CD4-positive, alpha-beta T cell (primary cell): Measurements from ENCODE around the gene ST6GAL1. TPM values are rescaled to one million over a fixed set of nuclear protein-coding genes. Genes with fewer than 3 reads are reported as not detected.
"Not testable (repeated sequence)": the region's sequence is repeated elsewhere in the genome, so short reads cannot be mapped to it uniquely, and the experiment has no call there.

Experiments used
- ATAC-seq: fragments of 200-7000 bp; cut with Tn5 transposase; one replicate; pipeline ENCODE4 v1.10.0; 2022; ENCODE audit warnings: mild to moderate bottlenecking; ENCODE audit not compliant: poor library complexity
- CTCF ChIA-PET: fragments of 350-600 bp; sonication (Branson Sonifier 250); formaldehyde crosslinking; loops from one replicate; lab custom pipeline; 2021; ENCODE audit warnings: antibody characterized with exemption, inconsistent platforms; lab: Charles Lee
- POLR2A ChIA-PET: fragments of 350-600 bp; sonication (Branson Sonifier 250); formaldehyde crosslinking; loops from one replicate; lab custom pipeline; 2021; ENCODE audit warnings: antibody characterized with exemption, inconsistent platforms; lab: Charles Lee
- DNase-seq, 14 experiments: peaks; one replicate each; pipeline ENCODE4 v3.0.0-alpha.2; 2013 to 2020; ENCODE audit warnings: mixed read lengths in 2 of 14
- H3K27ac ChIP-seq, 2 donors: one replicate each; pipeline versions ENCODE4 v1.5.1 to v1.7.0; 2013; ENCODE audit warnings: low read length in 2 of 2, low read depth in 1 of 2, mild to moderate bottlenecking in 1 of 2
- H3K27me3 ChIP-seq, 2 experiments: 1 replicate in 1 of 2; 2 replicates in 1 of 2; pipeline versions ENCODE4 v1.6.1 to v1.7.0; 2013; ENCODE audit warnings: low read length in 2 of 2, control low read depth in 1 of 2, mild to moderate bottlenecking in 1 of 2, moderate library complexity in 1 of 2; ENCODE audit not compliant: insufficient read depth in 2 of 2, control insufficient read depth in 1 of 2
- H3K36me3 ChIP-seq: one replicate; pipeline ENCODE4 v1.6.1; 2013; ENCODE audit warnings: low read length, control low read depth; ENCODE audit not compliant: insufficient read depth
- H3K4me1 ChIP-seq: one replicate; pipeline ENCODE4 v1.6.1; 2013; ENCODE audit warnings: low read length, control low read depth; ENCODE audit not compliant: insufficient read depth
- H3K4me3 ChIP-seq: one replicate; pipeline ENCODE4 v1.5.1; 2013; ENCODE audit warnings: mild to moderate bottlenecking, low read length, moderate library complexity
- H3K9me3 ChIP-seq, 2 experiments: 1 replicate in 1 of 2; 2 replicates in 1 of 2; pipeline versions ENCODE4 v1.6.1 to v1.7.0; 2013; ENCODE audit warnings: low read length in 2 of 2, mild to moderate bottlenecking in 2 of 2, control low read depth in 1 of 2, moderate library complexity in 1 of 2; ENCODE audit not compliant: control insufficient read depth in 1 of 2, insufficient read depth in 1 of 2
- H3K27ac Mint-ChIP-seq: one replicate; pipeline ENCODE4 v1.8.0; 2020; ENCODE audit warnings: mixed read lengths
- H3K27me3 Mint-ChIP-seq: one replicate; pipeline ENCODE4 v1.8.0; 2021; ENCODE audit warnings: mixed read lengths
- H3K36me3 Mint-ChIP-seq: one replicate; pipeline ENCODE4 v1.8.0; 2021; ENCODE audit warnings: low read depth, mixed read lengths
- H3K4me1 Mint-ChIP-seq: one replicate; pipeline ENCODE4 v1.8.0; 2021; ENCODE audit warnings: low read depth, mixed read lengths
- H3K4me3 Mint-ChIP-seq: one replicate; pipeline ENCODE4 v1.8.0; 2020; ENCODE audit warnings: mild to moderate bottlenecking, mixed read lengths
- H3K9me3 Mint-ChIP-seq: one replicate; pipeline ENCODE4 v1.8.0; 2020; ENCODE audit warnings: mixed read lengths
- intact Hi-C, 2 experiments: fragments of 100-400 bp; cut with DNase I in 1 of 2; cut with micrococcal nuclease in 1 of 2; formaldehyde crosslinking; loops; one replicate each; pipeline versions ENCODE4 v1.15.1 to v1.9.0; 2023 to 2025; cut with DNase I, micrococcal nuclease
- total RNA-seq, 174 experiments: library from RNA in 2 of 174; stranded (reverse) in 2 of 174; gene quantifications; one replicate each; pipeline ENCODE4 v1.2.3 and lab custom pipeline; 2021 to 2026
- TF ChIP-seq, protein P1 (sequence below): fragments of 200-600 bp; IDR thresholded peaks from one replicate; pipeline ENCODE4 v1.8.0; 2022; ENCODE audit warnings: antibody characterized with exemption, mild to moderate bottlenecking

The ST6GAL1 gene
- total RNA-seq, 2 experiments from 2014 or later = 27.6 to 29.1 TPM

DNA sequence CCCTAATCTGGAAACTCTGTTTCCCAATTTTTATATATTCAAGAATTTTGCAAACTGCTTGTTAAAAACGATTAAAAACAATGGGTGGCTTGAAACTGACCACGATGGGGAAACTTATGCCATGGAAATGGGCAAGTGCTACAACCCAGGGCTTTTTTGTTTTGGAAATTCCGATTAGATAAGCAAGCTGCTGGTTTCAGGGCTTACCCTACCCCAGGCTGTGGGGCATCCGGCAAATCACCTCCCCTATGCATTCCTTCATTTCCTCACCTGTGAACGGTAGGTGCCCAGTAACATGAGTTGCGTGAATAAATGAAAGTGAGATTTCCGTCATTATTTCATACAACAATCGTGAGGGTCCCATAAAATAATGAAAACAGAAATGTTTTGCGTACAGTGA, 34.3 kb downstream of the ST6GAL1 start:
- no peak for DNase-seq
- no peak for ATAC-seq
- intact Hi-C loops = no loop called here
- Histone ChIP-seq H3K4me3 (no peak overlapping the region), H3K27ac (no peak overlapping the region), H3K4me1 (peaks cover 30% of the 10 kb centered on the region), H3K27me3 (no peaks in the 10 kb centered on the region), H3K9me3 (no peaks in the 10 kb centered on the region), H3K36me3 (peaks cover 52% of the 10 kb centered on the region)
- TF ChIP-seq, protein P1, sequence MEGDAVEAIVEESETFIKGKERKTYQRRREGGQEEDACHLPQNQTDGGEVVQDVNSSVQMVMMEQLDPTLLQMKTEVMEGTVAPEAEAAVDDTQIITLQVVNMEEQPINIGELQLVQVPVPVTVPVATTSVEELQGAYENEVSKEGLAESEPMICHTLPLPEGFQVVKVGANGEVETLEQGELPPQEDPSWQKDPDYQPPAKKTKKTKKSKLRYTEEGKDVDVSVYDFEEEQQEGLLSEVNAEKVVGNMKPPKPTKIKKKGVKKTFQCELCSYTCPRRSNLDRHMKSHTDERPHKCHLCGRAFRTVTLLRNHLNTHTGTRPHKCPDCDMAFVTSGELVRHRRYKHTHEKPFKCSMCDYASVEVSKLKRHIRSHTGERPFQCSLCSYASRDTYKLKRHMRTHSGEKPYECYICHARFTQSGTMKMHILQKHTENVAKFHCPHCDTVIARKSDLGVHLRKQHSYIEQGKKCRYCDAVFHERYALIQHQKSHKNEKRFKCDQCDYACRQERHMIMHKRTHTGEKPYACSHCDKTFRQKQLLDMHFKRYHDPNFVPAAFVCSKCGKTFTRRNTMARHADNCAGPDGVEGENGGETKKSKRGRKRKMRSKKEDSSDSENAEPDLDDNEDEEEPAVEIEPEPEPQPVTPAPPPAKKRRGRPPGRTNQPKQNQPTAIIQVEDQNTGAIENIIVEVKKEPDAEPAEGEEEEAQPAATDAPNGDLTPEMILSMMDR = no peak
- Mint-ChIP-seq H3K4me3 (no peak overlapping the region), H3K27me3 (no peaks in the 10 kb centered on the region), H3K27ac (peak overlapping the region; percentile 25), H3K36me3 (peaks cover 76% of the 10 kb centered on the region), H3K4me1 (peaks cover 53% of the 10 kb centered on the region), H3K9me3 (no peaks in the 10 kb centered on the region)
- CTCF ChIA-PET = no interaction called here
- POLR2A ChIA-PET = no interaction called here

DNA sequence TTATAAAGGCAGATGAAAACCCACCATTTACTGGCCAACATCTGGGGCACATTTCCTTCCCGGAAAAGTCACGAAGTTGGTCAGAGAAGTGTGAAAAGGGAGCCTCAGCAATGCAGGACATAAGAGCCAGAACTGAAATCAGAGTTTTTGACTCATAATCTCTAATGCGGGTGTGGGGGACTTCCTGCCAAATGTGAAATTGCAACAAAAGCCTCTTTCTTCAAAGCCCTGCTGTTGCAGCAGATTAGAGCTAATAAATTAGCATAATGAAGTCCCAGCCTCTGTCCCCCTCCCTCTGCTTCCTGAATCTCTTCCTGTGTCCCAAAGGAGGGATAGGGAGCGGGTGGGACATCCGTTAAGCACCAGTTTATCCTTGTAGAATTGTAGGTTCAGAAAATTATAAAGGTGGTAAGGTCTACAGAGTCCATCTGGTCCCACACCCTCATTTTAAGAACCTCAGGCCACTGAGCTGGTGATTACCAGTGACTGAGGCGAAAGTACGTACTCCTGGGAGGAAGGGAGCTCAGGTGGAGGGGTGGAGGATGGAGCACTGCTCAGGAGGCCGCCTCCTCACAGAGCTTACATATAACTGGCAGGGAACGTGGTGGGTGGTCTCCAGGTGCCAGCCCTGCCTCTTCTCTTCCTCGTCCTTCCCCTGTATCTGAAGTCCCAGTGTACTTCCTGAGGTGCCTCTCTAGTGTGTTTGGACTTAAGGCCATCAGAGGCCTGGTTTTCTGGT, 35.0 kb downstream of the ST6GAL1 start:
- Histone ChIP-seq H3K27me3 (no peaks in the 10 kb centered on the region), H3K4me1 (peaks cover 24% of the 10 kb centered on the region), H3K36me3 (peaks cover 52% of the 10 kb centered on the region), H3K4me3 (no peak overlapping the region), H3K9me3 (no peaks in the 10 kb centered on the region), H3K27ac (no peak overlapping the region)
- Mint-ChIP-seq H3K4me1 (peaks cover 51% of the 10 kb centered on the region), H3K27me3 (no peaks in the 10 kb centered on the region), H3K9me3 (no peaks in the 10 kb centered on the region), H3K36me3 (peaks cover 81% of the 10 kb centered on the region), H3K4me3 (no peak overlapping the region), H3K27ac (peak overlapping the region; percentile 25)
- intact Hi-C loops = no loop called here
- DNase-seq (no peak), ATAC-seq (no peak)
- POLR2A ChIA-PET = interaction anchor here (1.4 kb wide), 1 partner anchor 148 kb away, joined by 3 read pairs; no protein-coding TSS in a partner anchor
- TF ChIP-seq, protein P1 = no peak
- CTCF ChIA-PET = no interaction called here

DNA sequence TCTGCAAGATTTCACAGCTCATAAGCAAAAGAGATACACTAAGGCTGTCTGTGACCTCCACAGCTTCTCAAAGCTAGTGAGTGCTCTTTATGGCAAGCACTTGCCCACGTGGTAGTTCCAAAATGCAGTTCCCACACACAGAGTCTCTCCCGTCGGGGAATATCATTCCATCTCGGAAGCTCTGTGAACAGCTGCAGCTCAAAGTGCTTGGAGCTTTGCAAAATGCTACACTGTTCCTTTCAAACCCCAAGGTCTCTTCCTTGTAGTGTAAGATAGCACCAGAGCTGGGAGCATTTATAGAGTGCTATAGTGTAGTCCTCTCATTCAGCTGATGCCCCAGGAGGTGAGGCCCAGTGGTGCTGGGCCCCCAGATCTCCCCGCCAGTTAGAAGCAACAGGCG, 36.1 kb downstream of the ST6GAL1 start:
- Mint-ChIP-seq H3K27ac (peak overlapping the region; percentile 25), H3K4me3 (no peak overlapping the region), H3K9me3 (no peaks in the 10 kb centered on the region), H3K4me1 (peaks cover 47% of the 10 kb centered on the region), H3K36me3 (peaks cover 86% of the 10 kb centered on the region), H3K27me3 (no peaks in the 10 kb centered on the region)
- TF ChIP-seq, protein P1 = no peak
- Histone ChIP-seq H3K4me1 (peaks cover 22% of the 10 kb centered on the region), H3K4me3 (no peak overlapping the region), H3K9me3 (no peaks in the 10 kb centered on the region), H3K27me3 (no peaks in the 10 kb centered on the region), H3K27ac (no peak overlapping the region), H3K36me3 (peaks cover 54% of the 10 kb centered on the region)
- DNase-seq (no peak), ATAC-seq (no peak)
- ChIA-PET CTCF (interaction anchor here (1.8 kb wide), 1 partner anchor 117 kb away, joined by 5 read pairs; no protein-coding TSS in a partner anchor), POLR2A (interaction anchor here (1.4 kb wide), 1 partner anchor 147 kb away, joined by 3 read pairs; no protein-coding TSS in a partner anchor)
- intact Hi-C loops = no loop called here

DNA sequence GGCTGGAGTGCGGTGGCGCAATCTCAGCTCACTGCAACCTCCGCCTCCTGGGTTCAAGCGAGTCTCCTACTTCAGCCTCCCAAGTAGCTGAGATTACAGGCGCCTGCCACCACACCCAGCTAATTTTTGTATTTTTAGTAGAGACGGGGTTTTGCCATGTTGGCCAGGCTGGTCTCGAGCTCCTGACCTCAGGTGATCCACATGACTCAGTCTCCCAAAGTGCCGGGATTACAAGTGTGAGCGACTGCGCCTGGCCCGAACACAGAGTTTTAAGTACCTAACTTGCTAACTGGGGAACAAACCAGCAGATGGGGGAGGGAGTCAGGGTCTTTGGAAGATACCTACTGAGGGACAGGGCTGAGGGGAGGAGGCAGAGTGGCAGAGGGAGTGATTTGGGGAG, 36.9 kb downstream of the ST6GAL1 start:
- Mint-ChIP-seq H3K27ac (peak overlapping the region; percentile 8), H3K36me3 (peaks cover 88% of the 10 kb centered on the region), H3K4me1 (peaks cover 43% of the 10 kb centered on the region)
- H3K4me3 Mint-ChIP-seq, H3K9me3 ChIP-seq, ATAC-seq, H3K27me3 Mint-ChIP-seq, H3K27me3 ChIP-seq, intact Hi-C loops, POLR2A ChIA-PET, DNase-seq, H3K27ac ChIP-seq, H3K4me3 ChIP-seq, H3K9me3 Mint-ChIP-seq: not testable (repeated sequence)
- Histone ChIP-seq H3K36me3 (peaks cover 60% of the 10 kb centered on the region), H3K4me1 (peaks cover 17% of the 10 kb centered on the region)
- CTCF ChIA-PET = interaction anchor here (1.8 kb wide), 1 partner anchor 118 kb away, joined by 5 read pairs; no protein-coding TSS in a partner anchor
